Right lobe of liver (tissue), 4 donors: ENCODE data around the gene MAP1B.

Experiments used
- POLR2A ChIP-seq: fragments of 450-650 bp; IDR thresholded peaks from one replicate; pipeline ENCODE4 v1.6.1; 2017; ENCODE audit warnings: antibody characterized with exemption, mild to moderate bottlenecking
- TF ChIP-seq, protein P1 (sequence below), 4 donors: fragments of 200-600 bp in 3 of 4; fragments of 450-650 bp in 1 of 4; IDR thresholded peaks; one replicate each; pipeline versions ENCODE4 v1.5.1 to v1.8.0; 2016 to 2022; ENCODE audit warnings: antibody characterized with exemption in 4 of 4, mild to moderate bottlenecking in 2 of 4
- donor health status: DM: no; HTN: no; CAD: no.
- donor health status: DM: no; HTN: no; CAD: no.
- donor health status: DM: no; HTN: yes; CAD: no.

DNA sequence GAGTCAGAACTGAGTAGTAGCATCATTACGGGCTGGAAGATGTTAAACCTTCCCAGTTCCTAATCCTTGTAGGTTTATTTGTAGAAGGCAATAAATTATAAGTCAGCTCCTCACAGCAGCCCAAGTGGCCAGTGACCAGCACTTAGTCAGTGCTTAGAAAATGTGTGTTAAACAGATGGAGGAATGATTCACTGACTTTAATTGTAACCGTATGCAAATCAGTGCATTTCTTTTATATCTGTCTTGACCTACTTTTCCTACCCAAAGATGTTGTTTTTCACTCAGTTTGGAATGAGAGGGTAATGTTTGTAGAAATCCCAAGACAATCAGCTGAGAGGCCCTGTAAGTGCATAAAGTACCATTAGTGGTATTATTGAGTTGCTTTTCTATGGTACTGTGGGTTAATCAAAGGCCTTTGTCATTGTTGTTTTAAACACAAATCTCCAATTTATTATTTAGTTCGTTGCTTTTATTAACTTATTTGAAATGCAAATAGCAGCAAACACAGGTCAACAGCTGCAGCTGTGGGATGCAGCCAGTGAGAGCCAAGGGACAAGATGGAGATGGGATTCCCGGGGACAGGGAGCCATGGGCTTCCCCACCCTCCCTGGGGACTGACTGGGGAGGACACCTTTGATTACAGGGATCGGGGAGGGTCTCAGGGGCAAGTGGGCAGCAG lies 49.8 kb downstream of the MAP1B start:
- TF ChIP-seq, protein P1, sequence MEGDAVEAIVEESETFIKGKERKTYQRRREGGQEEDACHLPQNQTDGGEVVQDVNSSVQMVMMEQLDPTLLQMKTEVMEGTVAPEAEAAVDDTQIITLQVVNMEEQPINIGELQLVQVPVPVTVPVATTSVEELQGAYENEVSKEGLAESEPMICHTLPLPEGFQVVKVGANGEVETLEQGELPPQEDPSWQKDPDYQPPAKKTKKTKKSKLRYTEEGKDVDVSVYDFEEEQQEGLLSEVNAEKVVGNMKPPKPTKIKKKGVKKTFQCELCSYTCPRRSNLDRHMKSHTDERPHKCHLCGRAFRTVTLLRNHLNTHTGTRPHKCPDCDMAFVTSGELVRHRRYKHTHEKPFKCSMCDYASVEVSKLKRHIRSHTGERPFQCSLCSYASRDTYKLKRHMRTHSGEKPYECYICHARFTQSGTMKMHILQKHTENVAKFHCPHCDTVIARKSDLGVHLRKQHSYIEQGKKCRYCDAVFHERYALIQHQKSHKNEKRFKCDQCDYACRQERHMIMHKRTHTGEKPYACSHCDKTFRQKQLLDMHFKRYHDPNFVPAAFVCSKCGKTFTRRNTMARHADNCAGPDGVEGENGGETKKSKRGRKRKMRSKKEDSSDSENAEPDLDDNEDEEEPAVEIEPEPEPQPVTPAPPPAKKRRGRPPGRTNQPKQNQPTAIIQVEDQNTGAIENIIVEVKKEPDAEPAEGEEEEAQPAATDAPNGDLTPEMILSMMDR (IDR thresholded peaks at IDR 0.05), result no peak
- no peak for TF ChIP-seq POLR2A
